Measurements from ENCODE around the gene CNTNAP4. TPM values are rescaled to one million over a fixed set of nuclear protein-coding genes. Genes with fewer than 3 reads are reported as not detected.

Gene CNTNAP4
- total RNA-seq, 1 donor from 2014 or later: 1.2 TPM

GRCh38 chr16:76389126-76389525 lies 111.9 kb downstream of the CNTNAP4 start:
- no peaks in the 10 kb centered on the region for H3K27me3 Mint-ChIP-seq (ENCODE audit: unreplicated experiment)
- no peaks in the 10 kb centered on the region for H3K4me1 Mint-ChIP-seq (ENCODE audit: low read depth, unreplicated experiment)
- no peaks in the 10 kb centered on the region for H3K9me3 Mint-ChIP-seq (ENCODE audit: unreplicated experiment)
- H3K4me3 Mint-ChIP-seq (ENCODE audit: unreplicated experiment): no peak overlapping the region
- H3K27ac Mint-ChIP-seq (ENCODE audit: unreplicated experiment): no peak overlapping the region
- no peak for DNase-seq
- H3K36me3 Mint-ChIP-seq (ENCODE audit: unreplicated experiment): no peaks in the 10 kb centered on the region
- TF ChIP-seq CTCF (IDR thresholded peaks at IDR 0.05; ENCODE audit: partially characterized antibody, unreplicated experiment): no peak

- no peaks in the 10 kb centered on the region for H3K4me1 Mint-ChIP-seq (ENCODE audit: low read depth, unreplicated experiment)
- no peaks in the 10 kb centered on the region for H3K9me3 Mint-ChIP-seq (ENCODE audit: unreplicated experiment)
- H3K27me3 Mint-ChIP-seq (ENCODE audit: unreplicated experiment): no peaks in the 10 kb centered on the region
- no peak for TF ChIP-seq CTCF (IDR thresholded peaks at IDR 0.05; ENCODE audit: partially characterized antibody, unreplicated experiment)
- no peak overlapping the region for H3K4me3 Mint-ChIP-seq (ENCODE audit: unreplicated experiment)
- H3K36me3 Mint-ChIP-seq (ENCODE audit: unreplicated experiment): no peaks in the 10 kb centered on the region
- DNase-seq: no peak
- no peak overlapping the region for H3K27ac Mint-ChIP-seq (ENCODE audit: unreplicated experiment)
Measured at GRCh38 chr16:76390476-76390875, 113.3 kb downstream of the CNTNAP4 start.

DNA sequence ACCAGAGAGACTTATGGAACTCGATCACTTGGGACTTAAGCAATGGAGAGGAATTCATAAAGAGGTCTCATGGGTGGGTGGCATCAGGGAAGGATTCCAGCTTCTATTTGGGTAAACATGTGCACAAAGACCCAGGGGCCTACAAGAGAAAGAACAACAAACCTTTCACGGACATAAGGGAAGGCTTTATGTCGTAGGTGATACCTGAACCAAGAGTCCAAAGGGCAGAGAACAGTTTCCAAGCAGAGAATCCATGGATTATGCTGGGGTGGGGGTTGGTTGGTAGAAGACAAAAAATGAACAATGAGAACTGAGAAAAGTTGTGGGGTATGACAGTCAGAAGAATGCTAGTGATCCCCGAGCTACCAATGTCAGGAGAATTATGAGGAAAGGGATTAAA lies 119.8 kb downstream of the CNTNAP4 start:
- H3K36me3 Mint-ChIP-seq (ENCODE audit: unreplicated experiment): no peaks in the 10 kb centered on the region
- no peaks in the 10 kb centered on the region for H3K4me1 Mint-ChIP-seq (ENCODE audit: low read depth, unreplicated experiment)
- no peak overlapping the region for H3K27ac Mint-ChIP-seq (ENCODE audit: unreplicated experiment)
- DNase-seq: no peak
- peaks cover 1% of the 10 kb centered on the region for H3K27me3 Mint-ChIP-seq (ENCODE audit: unreplicated experiment)
- TF ChIP-seq CTCF (IDR thresholded peaks at IDR 0.05; ENCODE audit: partially characterized antibody, unreplicated experiment): no peak
- H3K9me3 Mint-ChIP-seq (ENCODE audit: unreplicated experiment): no peaks in the 10 kb centered on the region
- H3K4me3 Mint-ChIP-seq (ENCODE audit: unreplicated experiment): no peak overlapping the region

- Mint-ChIP-seq H3K4me3 (ENCODE audit: unreplicated experiment) (no peak overlapping the region), H3K9me3 (ENCODE audit: unreplicated experiment) (no peaks in the 10 kb centered on the region), H3K4me1 (ENCODE audit: low read depth, unreplicated experiment) (peaks cover 11% of the 10 kb centered on the region), H3K36me3 (ENCODE audit: unreplicated experiment) (no peaks in the 10 kb centered on the region), H3K27me3 (ENCODE audit: unreplicated experiment) (no peaks in the 10 kb centered on the region), H3K27ac (ENCODE audit: unreplicated experiment) (no peak overlapping the region)
- TF ChIP-seq CTCF (IDR thresholded peaks at IDR 0.05; ENCODE audit: partially characterized antibody, unreplicated experiment): no peak
- no peak for DNase-seq
Measured at GRCh38 chr16:76409706-76410105, 132.5 kb downstream of the CNTNAP4 start.

GRCh38 chr16:76421571-76421970 lies 144.4 kb downstream of the CNTNAP4 start:
- H3K4me3 Mint-ChIP-seq (ENCODE audit: unreplicated experiment): no peak overlapping the region
- H3K9me3 Mint-ChIP-seq (ENCODE audit: unreplicated experiment): peaks cover 2% of the 10 kb centered on the region
- H3K27me3 Mint-ChIP-seq (ENCODE audit: unreplicated experiment): no peaks in the 10 kb centered on the region
- no peak for TF ChIP-seq CTCF (IDR thresholded peaks at IDR 0.05; ENCODE audit: partially characterized antibody, unreplicated experiment)
- no peaks in the 10 kb centered on the region for H3K4me1 Mint-ChIP-seq (ENCODE audit: low read depth, unreplicated experiment)
- no peaks in the 10 kb centered on the region for H3K36me3 Mint-ChIP-seq (ENCODE audit: unreplicated experiment)
- DNase-seq: no peak
- H3K27ac Mint-ChIP-seq (ENCODE audit: unreplicated experiment): no peak overlapping the region

Measured in glutamatergic neuron (in vitro differentiated cells).